HepG2 (cell line): Measurements from ENCODE around the gene NACC2. TPM values are rescaled to one million over a fixed set of nuclear protein-coding genes. Genes with fewer than 3 reads are reported as not detected.
A peak's percentile ranks its signal among the peaks of the same experiment; 100 is the strongest.

ENCODE experiments used
- ARNTL ChIP-seq: sonication (generic); formaldehyde crosslinking; IDR thresholded peaks from 2 replicates; pipeline ENCODE4 v1.4.0; 2020; ENCODE audit warnings: mild to moderate bottlenecking, missing genetic modification reagents
- BCLAF1 ChIP-seq: fragments of 450-650 bp; IDR thresholded peaks from 2 replicates; pipeline ENCODE4 v1.6.1; 2017; ENCODE audit warnings: mild to moderate bottlenecking
- CCDC6 ChIP-seq: sonication (generic); formaldehyde crosslinking; IDR thresholded peaks from 2 replicates; pipeline ENCODE4 v1.8.1; 2022; ENCODE audit warnings: mild to moderate bottlenecking, missing genetic modification reagents, moderate library complexity
- GPN1 ChIP-seq: sonication (generic); formaldehyde crosslinking; IDR thresholded peaks from 2 replicates; pipeline ENCODE4 v1.5.1; 2020; ENCODE audit warnings: missing genetic modification reagents, borderline replicate concordance
- ISL2 ChIP-seq: sonication (generic); formaldehyde crosslinking; IDR thresholded peaks from 2 replicates; pipeline ENCODE4 v1.5.0; 2020; ENCODE audit warnings: missing genetic modification reagents
- KMT2B ChIP-seq: IDR thresholded peaks from 2 replicates; pipeline ENCODE4 v1.6.1; 2016; ENCODE audit warnings: missing genetic modification reagents, missing compliant biosample characterization
- NCOA1 ChIP-seq: sonication (generic); formaldehyde crosslinking; IDR thresholded peaks from 2 replicates; pipeline ENCODE4 v1.9.0; 2021; ENCODE audit warnings: missing genetic modification reagents
- PAF1 ChIP-seq: IDR thresholded peaks from 2 replicates; pipeline ENCODE4 v1.6.1; 2016; ENCODE audit warnings: missing genetic modification reagents, missing compliant biosample characterization
- PCBP2 ChIP-seq: fragments of 200-400 bp; formaldehyde crosslinking; optimal IDR thresholded peaks from 2 replicates; pipeline ENCODE3; 2018; ENCODE audit warnings: low read length, low read depth; ENCODE audit not compliant: poor library complexity, severe bottlenecking
- RERE ChIP-seq: IDR thresholded peaks from 2 replicates; pipeline ENCODE4 v1.6.1; 2016; ENCODE audit warnings: low read depth, missing genetic modification reagents, missing compliant biosample characterization
- SNAPC5 ChIP-seq: sonication (generic); formaldehyde crosslinking; IDR thresholded peaks from 2 replicates; pipeline ENCODE4 v1.8.1; 2023; ENCODE audit warnings: mild to moderate bottlenecking, missing genetic modification reagents, borderline replicate concordance
- SRF ChIP-seq: IDR thresholded peaks from 2 replicates; pipeline ENCODE4 v1.6.1; 2011; ENCODE audit warnings: mild to moderate bottlenecking, low read depth, low read length, moderate library complexity
- SRSF9 ChIP-seq: fragments of 200-400 bp; formaldehyde crosslinking; IDR thresholded peaks from 2 replicates; pipeline ENCODE4 v1.6.1; 2018; ENCODE audit warnings: borderline replicate concordance, mild to moderate bottlenecking, low read depth, low read length; ENCODE audit not compliant: insufficient read depth, poor library complexity, severe bottlenecking
- TAF1 ChIP-seq: sonication (generic); formaldehyde crosslinking; IDR thresholded peaks from 2 replicates; pipeline ENCODE4 v1.4.0; 2020; ENCODE audit warnings: missing genetic modification reagents
- ZBTB3 ChIP-seq: sonication (generic); formaldehyde crosslinking; IDR thresholded peaks from 2 replicates; pipeline ENCODE4 v1.4.0; 2020; ENCODE audit warnings: low read depth, mild to moderate bottlenecking, moderate library complexity, missing genetic modification reagents, borderline replicate concordance
- ZBTB42 ChIP-seq: sonication (generic); formaldehyde crosslinking; IDR thresholded peaks from 2 replicates; pipeline ENCODE4 v1.5.0; 2020; ENCODE audit warnings: mild to moderate bottlenecking, missing genetic modification reagents
- ZNF121 ChIP-seq: sonication (generic); formaldehyde crosslinking; IDR thresholded peaks from 2 replicates; pipeline ENCODE4 v1.5.0; 2020; ENCODE audit warnings: mild to moderate bottlenecking, missing genetic modification reagents
- ZNF34 ChIP-seq: sonication (generic); formaldehyde crosslinking; IDR thresholded peaks from 2 replicates; pipeline ENCODE4 v1.4.0; 2020; ENCODE audit warnings: mild to moderate bottlenecking, missing genetic modification reagents, borderline replicate concordance
- ZNF547 ChIP-seq: sonication (generic); formaldehyde crosslinking; IDR thresholded peaks from 2 replicates; pipeline ENCODE4 v1.5.1; 2020; ENCODE audit warnings: mild to moderate bottlenecking, missing genetic modification reagents
- ZNF614 ChIP-seq: IDR thresholded peaks from 2 replicates; pipeline ENCODE4 v1.6.1; 2018; ENCODE audit warnings: missing biosample characterization, missing genetic modification reagents, inconsistent platforms, borderline replicate concordance
- ZNF773 ChIP-seq: sonication (generic); formaldehyde crosslinking; IDR thresholded peaks from 2 replicates; pipeline ENCODE4 v1.4.0; 2020; ENCODE audit warnings: missing genetic modification reagents, borderline replicate concordance
- ZNF777 ChIP-seq: sonication (generic); formaldehyde crosslinking; IDR thresholded peaks from 2 replicates; pipeline ENCODE4 v1.4.0; 2020; ENCODE audit warnings: missing genetic modification reagents
- polyA plus RNA-seq, 8 experiments: library from polyadenylated mRNA; depleted of rRNA in 3 of 8; stranded (reverse) in 7 of 8; unstranded in 1 of 8; fragments of >200 nt; fragmentation: Illumina TruSeq in 4 of 8; extraction: Trizol in 4 of 8; gene quantifications; 2 replicates each; pipeline versions ENCODE4 v1.2.1 to v1.2.3, GENCODE V29; 2011 to 2016; ENCODE audit warnings: low read depth in 4 of 8, missing spikeins in 1 of 8, mixed read lengths in 1 of 8; ENCODE audit not compliant: insufficient read depth in 1 of 8
- total RNA-seq, 5 experiments: library from RNA; depleted of rRNA; stranded (reverse); fragments of >200 nt; fragmentation: Illumina TruSeq; extraction: Trizol; gene quantifications; 2 replicates each; pipeline ENCODE4 v1.2.3, GENCODE V29; 2016; ENCODE audit warnings: low read depth in 1 of 5

NACC2 gene
- total and polyA plus RNA-seq, 2 of the 13 experiments (the other 11 are each of a cell fraction or from before 2014, with no cell fraction given): 5.9 to 12.3 TPM

GRCh38 chr9:136118320-136119060 is 23.4 kb upstream of the NACC2 start, which contains the start of gene TMEM250 (continued):
- TF ChIP-seq BCLAF1 (no peak), RERE (CRISPR knock-in tag) (no peak), PAF1 (CRISPR knock-in tag) (no peak), CCDC6 (CRISPR knock-in tag) (no peak), ISL2 (CRISPR knock-in tag) (no peak), ZNF121 (CRISPR knock-in tag) (no peak), ZNF777 (peak; percentile 93), GPN1 (CRISPR knock-in tag) (no peak), SRSF9 (no peak), ZBTB42 (CRISPR knock-in tag) (no peak), SNAPC5 (CRISPR knock-in tag) (no peak), TAF1 (CRISPR knock-in tag) (peak; percentile 76), ARNTL (CRISPR knock-in tag) (no peak), PCBP2 (no peak), KMT2B (CRISPR knock-in tag) (no peak), ZNF773 (CRISPR knock-in tag) (peak; percentile 33; the same call in 1 of the 2 replicates), ZBTB3 (CRISPR knock-in tag) (0 out of 2 replicates have a peak, but pooled peaks have one; percentile 22), ZNF547 (CRISPR knock-in tag) (peak; percentile 65), ZNF34 (no peak), NCOA1 (CRISPR knock-in tag) (no peak), ZNF614 (0 out of 2 replicates have a peak, but pooled peaks have one; percentile 59), SRF (no peak)
